GM10266 (cell line): Measurements from ENCODE around the gene ESR1.

Experiments
- DNase-seq: peaks from one replicate; pipeline ENCODE4 v3.0.0; 2012; ENCODE audit errors: extremely low spot score
- TF ChIP-seq, protein P1 (sequence below): IDR thresholded peaks from 2 replicates; pipeline ENCODE4 v1.5.1; 2012; ENCODE audit warnings: mild to moderate bottlenecking, low read depth; ENCODE audit not compliant: control insufficient read depth, insufficient read depth; ENCODE audit errors: missing control alignments

Gene ESR1

GRCh38 chr6:152166497-152166896 is 359.0 kb downstream of the ESR1 start:
- DNase-seq: no peak
- TF ChIP-seq, protein P1, sequence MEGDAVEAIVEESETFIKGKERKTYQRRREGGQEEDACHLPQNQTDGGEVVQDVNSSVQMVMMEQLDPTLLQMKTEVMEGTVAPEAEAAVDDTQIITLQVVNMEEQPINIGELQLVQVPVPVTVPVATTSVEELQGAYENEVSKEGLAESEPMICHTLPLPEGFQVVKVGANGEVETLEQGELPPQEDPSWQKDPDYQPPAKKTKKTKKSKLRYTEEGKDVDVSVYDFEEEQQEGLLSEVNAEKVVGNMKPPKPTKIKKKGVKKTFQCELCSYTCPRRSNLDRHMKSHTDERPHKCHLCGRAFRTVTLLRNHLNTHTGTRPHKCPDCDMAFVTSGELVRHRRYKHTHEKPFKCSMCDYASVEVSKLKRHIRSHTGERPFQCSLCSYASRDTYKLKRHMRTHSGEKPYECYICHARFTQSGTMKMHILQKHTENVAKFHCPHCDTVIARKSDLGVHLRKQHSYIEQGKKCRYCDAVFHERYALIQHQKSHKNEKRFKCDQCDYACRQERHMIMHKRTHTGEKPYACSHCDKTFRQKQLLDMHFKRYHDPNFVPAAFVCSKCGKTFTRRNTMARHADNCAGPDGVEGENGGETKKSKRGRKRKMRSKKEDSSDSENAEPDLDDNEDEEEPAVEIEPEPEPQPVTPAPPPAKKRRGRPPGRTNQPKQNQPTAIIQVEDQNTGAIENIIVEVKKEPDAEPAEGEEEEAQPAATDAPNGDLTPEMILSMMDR: no peak

DNA sequence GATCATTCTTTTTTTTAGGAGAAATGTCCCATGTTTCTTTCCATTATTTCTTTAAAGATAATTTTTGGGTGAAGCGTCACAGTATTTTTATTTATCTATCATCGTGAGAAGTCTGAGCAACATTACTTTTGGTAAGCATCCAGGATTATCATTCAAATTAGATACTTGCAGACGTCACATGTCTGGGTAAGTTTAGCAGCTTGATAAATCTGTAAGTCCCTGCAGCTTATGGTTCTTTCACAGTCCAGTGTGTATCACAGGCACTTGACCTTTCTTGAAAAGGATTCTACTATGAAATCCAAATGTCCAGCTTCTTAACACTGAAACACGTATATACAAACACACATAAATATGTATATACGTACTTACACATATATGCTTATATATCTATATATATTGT is 359.4 kb downstream of the ESR1 start:
- DNase-seq: no peak
- TF ChIP-seq, protein P1: no peak

DNA sequence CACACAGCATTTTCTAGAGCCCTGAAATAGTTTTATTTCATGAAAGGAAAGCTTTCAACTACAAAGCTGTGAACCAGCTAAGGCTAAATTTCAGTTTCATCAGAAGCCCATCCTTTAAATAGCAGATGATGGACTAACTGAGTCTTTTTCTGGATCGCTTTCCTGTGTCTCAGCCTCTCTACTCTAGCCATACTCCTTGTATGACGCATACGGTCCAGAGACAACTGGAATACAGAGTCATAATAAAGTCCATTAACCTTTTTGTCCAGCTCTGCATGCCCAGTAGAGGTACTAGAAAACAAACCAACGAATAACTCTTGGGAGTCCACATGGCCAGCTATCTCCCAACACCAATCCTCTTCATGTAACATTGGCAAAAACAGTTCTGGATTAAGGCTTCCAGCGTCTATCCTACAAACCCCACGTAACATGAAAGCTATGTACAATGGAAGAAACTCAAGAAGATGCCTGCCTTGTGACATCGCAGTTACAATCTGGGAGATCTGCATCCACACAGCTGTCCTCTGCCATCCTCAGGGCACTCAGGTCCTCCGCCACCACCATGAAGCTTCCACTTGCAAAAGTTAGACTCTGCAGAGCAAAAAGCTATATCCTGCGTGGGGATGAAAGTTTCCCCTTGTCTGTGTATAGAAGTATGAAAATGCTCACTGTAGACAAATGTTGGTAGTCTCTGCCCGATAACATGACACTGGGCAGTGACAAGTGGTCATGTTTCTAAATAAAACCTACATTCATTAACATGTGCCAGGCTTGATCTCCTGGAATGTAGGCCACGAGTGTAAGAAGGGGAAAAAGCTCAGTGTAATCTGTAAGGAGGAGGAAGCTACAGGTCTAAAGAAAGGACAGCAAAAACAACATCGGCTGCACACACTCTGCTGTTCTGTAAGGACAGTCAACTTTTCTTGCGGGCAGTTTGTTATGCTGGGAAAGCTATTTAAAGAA is 360.4 kb downstream of the ESR1 start:
- TF ChIP-seq, protein P1: no peak
- no peak for DNase-seq

- DNase-seq: no peak
- TF ChIP-seq, protein P1: no peak
Measured at GRCh38 chr6:152170313-152170701, 362.8 kb downstream of the ESR1 start.

DNA sequence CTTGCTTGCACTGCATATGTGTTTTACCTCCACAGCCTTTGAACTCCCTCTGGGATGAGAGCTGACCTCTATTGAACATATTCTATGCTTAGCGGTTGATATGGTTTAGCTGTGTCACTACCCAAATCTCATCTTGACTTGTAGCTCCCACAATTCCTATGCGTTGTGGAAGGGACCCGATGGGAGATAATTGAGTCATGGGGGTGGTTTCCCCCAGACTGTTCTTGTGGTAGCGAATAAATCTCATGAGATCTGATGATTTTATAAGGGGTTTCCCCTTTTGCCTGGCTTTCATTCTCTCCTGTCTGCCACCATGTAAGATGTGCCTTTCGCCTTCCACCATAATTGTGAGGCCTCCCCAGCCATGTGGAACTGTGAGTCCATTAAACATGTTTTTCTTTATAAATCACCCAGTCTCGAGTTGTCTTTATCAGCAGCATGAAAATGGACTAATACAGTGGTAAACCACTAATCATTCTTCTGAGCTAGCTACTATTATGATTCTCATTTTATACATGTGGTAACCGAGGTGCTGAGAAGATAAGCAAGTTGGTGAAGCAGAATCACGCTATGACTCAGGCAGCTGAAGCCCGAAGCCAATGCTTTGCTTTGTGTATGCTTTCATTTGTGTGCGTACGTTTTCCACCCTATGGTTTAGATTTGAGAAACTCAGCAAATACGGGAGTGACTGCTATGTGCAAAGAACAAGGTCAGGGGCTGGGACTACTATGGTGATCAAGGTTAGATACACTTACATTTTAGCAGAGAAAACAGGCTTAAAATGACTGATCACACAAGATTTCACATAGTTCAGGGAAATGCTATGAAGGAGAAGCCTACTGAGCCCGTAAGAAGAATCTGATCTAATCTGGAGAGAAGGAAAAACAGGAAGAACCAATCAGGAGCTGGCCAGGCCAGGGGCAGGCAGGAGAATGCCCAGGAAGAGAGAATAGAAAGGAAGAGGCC is 363.5 kb downstream of the ESR1 start:
- peak; percentile 47 for DNase-seq
- TF ChIP-seq, protein P1: no peak

DNA sequence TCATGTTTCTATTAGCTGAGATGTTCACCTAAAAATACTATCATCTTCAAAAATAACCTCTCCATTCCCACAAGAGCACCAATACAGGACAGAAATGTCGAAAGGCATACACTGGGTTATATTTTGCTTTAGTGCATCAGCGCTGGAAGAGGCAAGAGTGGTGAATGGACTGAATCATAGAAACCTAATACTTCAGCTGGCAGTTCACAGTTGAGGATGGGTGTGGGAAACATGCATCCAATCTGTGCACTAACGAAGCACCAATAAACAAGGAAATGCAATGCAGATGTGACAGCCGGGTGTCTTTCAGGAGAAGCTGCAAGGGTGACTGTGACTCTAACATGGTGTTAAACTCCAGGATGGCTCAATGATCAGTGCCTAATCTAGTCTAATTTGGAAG is 365.8 kb downstream of the ESR1 start:
- TF ChIP-seq, protein P1: no peak
- DNase-seq: no peak
